ENCODE results near the gene CEBPE.
"Not testable (repeated sequence)": the region's sequence is repeated elsewhere in the genome, so short reads cannot be mapped to it uniquely, and the experiment has no call there.

Gene CEBPE

GRCh38 chr14:23121361-23121771 is 2.3 kb upstream of the CEBPE start:
- peak; percentile 79 for DNase-seq (ENCODE audit: low spot score)

DNA sequence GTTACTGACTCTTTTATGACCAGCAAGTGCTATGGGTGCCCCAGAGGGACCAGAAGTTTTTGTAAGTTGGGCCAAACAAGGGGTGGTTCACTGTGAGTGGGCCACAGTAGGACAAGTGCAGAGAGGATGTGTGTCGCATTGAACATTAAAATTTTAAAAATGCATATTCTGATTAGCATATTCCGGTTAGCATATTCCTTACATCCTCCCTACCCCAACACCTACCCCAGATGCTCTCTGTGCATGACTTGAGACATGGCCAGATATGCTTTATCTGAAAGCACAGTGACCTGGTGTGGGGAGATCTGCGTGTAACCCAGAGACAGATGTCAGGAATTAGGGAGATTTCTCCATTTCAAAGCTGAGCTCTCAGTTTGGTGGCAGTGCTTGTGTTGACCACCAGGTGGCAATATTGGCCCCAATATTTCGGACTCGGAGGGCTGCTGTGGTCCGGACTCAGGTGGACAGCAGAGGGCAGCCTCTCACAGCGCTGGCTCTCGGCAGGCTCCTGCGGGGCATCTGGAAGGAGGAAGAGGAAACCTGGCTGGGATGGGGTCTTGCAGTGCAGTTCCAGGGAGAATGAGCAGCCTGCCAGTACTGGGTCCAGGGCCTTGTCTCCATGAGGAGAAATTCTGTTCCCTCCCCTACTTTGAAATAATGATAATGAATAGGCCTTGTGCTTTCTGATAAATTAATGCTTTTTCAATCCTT is 1.6 kb upstream of the CEBPE start:
- peak; percentile 88 for DNase-seq (ENCODE audit: low spot score)

GRCh38 chr14:23119363-23120327 is 590 bp upstream of the CEBPE start:
- DNase-seq (ENCODE audit: low spot score) = no peak

DNA sequence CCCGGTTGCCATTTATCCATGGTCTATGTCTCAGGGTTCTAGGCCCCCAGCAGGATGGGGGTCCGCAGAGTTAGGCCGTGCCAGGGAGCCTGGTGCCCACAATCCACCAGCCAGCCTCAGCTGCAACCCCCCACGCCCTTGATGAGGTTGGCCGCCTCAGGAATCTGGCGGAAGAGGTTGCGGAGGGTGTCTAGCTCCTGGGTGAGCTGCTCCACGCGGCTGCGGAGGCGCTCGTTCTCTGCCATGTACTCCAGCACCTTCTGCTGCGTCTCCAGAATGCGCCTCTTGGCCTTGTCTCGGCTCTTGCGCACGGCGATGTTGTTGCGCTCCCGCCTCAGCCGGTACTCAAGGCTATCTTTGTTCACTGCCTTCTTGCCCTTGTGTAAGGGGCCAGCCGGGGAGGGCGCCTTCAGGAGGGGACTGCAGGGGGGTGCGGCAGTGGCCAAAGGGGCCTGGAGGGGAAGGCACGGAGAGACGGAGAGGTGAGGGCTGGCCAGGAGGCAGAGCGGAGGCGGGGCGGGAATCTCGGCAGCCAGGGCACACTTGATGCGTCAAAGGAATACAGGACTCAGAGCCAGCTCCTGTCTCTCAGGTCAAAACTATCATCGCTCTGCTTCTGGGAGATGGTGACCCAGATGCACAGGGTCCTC is 1.6 kb downstream of the CEBPE start:
- no peak for DNase-seq (ENCODE audit: low spot score)

DNA sequence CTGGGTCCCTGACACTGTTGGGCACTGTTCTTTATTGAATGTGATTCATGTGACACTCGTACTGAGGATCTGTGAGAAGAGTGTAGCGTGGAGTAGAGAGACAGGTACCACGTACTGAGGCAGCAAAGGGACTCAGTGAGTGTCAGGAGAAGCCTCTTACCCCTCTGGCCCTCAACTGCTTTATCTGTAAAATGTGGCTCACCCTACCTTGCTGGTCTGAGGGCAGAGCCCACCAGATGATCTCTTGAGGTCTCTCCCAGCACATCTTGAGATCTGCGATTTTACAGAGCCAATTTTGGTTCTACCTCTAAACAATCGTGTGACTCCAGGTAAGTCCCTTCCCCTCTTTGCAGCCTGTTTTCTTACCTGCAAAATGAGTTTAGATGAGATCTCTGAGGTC is 3.1 kb downstream of the CEBPE start:
- DNase-seq (ENCODE audit: low spot score) = peak; percentile 13

- peak; percentile 97 for DNase-seq (ENCODE audit: low spot score)
These were observed 3.9 kb downstream of the CEBPE start for GRCh38 chr14:23115039-23115731.

GRCh38 chr14:23114669-23115038 is 4.4 kb downstream of the CEBPE start:
- DNase-seq (ENCODE audit: low spot score) = no peak

DNA sequence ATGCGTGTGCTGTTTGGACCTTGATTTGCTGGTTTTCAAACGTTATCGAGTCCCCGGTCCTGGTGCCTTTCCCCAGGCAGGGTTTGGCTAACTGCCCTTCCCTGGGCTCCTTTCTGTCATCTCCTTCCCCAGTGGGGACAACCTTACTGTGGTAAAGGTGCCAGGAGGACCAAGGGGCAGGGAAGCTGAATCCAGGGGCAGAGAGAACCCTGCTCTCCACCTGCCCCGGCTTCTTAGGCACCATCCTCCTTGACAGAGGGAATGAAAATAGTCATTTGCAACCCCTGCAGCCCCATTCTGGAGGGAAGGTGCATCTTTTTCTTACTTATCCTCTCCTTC is 5.0 kb downstream of the CEBPE start:
- no peak for DNase-seq (ENCODE audit: low spot score)

DNA sequence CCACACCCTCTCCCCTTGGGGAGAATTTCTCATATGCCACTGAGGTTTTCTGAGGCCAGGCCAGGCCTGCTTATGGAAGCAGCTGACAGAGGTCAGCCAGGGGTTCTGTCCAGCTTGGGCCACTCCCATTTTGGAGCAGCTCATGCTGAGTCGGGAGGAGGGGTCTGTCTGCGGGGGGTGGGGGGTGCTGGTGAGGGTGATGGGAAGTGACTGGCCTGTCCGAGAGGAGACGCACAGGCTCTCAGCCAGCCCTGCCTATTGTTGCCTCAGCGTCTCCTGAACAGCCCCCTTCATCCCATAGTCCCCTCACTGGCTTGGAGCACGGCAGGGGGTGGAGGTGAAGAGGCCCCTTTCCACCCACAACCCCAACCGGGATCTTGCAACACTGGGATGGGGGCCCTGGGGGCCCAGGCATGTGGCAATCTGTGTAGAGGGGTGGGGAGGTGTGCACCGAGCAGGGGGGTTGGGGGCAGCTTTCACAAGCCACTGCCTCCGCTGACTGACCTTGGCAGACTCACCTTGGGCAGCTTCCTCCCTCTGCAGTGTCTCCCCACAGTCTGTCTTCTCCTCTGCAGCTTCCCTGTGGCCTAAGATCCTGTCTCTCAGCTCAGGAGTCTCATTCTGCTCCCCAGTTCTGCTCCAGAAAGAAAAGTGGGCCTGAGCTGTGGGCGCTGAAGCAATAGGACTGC is 5.5 kb downstream of the CEBPE start:
- DNase-seq (ENCODE audit: low spot score) = no peak

DNA sequence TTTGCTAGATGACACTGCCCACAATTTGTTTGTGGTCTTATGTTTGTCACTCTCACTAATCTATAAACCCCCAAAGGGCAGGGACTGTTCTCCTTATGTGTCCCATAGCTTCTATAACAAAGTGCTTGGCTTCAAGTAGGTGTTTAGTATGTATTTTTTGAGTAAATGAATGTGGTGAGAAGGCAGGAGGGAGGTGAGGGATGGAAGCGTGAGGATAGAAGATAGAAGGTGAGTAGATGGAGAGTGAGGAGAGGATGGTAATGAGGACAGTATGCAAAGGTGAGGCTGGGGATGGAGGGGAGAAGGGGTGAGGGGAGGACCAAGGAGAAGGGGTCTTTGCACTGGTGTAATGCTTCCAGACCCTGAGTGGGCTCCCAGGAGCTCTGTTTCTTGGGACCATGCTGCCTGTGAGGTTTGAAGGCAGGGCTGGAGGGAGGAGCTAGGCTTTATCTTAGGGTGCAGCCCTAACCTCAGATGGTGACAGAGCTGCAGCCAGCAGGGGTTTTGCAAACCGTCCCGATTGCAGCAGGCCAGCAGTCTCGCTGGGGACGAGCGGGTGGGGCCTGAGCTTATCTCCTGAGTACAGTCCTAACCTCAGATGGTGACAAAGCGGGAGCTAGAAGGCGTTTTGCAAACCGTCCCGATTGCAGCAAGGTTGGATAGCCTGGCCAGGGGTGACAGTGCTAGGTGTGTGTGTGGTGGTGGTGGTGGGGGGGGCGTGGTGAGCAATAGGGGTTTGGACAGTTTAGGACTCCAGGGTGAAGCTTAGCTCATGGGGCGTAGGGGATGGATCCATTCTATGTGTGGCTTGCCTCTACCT is 6.5 kb downstream of the CEBPE start:
- no peak for DNase-seq (ENCODE audit: low spot score)

DNA sequence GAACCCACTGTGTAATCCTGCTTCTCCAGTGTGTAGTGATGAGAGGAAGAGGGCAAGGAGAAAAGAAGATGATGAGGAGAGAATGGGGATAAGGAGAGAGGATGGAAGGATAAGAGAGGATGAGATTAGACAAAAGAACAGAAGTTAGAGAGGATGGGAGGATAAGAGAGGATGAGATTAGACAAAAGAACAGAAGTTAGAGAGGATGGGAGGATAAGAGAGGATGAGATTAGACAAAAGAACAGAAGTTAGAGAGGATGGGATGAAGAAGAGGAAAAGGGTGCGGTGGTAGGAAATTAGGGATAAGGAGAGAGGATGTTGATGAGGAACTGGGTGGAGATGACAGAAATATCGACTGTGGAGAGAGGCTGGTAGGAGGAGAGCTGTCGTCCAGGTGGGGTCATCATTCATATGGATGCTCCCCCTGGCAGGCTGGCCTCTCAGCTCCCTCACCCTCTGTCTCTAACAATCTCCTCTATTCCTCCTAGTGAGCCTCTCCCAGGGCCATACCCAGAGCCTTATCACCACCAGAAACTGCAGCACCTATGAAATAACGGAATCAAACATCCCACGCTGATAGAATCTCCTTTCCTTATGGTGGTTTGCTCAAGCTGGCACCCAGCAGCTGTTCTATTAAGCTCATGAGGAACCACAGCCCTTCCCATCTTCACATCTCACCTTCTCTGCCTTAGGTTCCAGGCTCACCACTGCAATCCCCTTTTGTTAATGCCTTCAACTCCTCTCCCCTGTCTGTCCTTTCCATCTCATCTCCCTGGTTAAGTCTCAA is 8.3 kb downstream of the CEBPE start:
- no peak for DNase-seq (ENCODE audit: low spot score)

GRCh38 chr14:23109769-23110168 is 9.3 kb downstream of the CEBPE start:
- DNase-seq (ENCODE audit: low spot score) = no peak

- not testable (repeated sequence) for DNase-seq (ENCODE audit: low spot score)
These were observed 10.9 kb downstream of the CEBPE start for GRCh38 chr14:23108169-23108568.

DNA sequence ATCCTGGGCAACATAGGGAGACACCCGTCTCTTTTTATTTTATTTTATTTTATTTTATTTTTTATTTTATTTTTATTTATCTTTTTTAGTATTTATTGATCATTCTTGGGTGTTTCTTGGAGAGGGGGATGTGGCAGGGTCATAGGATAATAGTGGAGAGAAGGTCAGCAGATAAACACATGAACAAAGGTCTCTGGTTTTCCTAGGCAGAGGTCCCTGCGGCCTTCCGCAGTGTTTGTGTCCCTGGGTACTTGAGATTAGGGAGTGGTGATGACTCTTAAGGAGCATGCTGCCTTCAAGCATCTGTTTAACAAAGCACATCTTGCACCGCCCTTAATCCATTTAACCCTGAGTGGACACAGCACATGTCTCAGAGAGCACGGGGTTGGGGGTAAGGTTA is 11.4 kb downstream of the CEBPE start:
- DNase-seq (ENCODE audit: low spot score) = not testable (repeated sequence)

GRCh38 chr14:23106747-23107045 is 12.4 kb downstream of the CEBPE start:
- DNase-seq (ENCODE audit: low spot score) = no peak

GRCh38 chr14:23105348-23105824 is 13.7 kb downstream of the CEBPE start:
- no peak for DNase-seq (ENCODE audit: low spot score)

- DNase-seq (ENCODE audit: low spot score) = no peak
These were observed 14.3 kb downstream of the CEBPE start, which contains the start of gene CIROP for GRCh38 chr14:23104591-23105347. CIROP (minus strand) TSS chr14:23104989; CDS start chr14:23104920, 69 bp downstream.

- no peak for DNase-seq (ENCODE audit: low spot score)
These were observed 14.9 kb downstream of the CEBPE start for GRCh38 chr14:23104070-23104590.

DNA sequence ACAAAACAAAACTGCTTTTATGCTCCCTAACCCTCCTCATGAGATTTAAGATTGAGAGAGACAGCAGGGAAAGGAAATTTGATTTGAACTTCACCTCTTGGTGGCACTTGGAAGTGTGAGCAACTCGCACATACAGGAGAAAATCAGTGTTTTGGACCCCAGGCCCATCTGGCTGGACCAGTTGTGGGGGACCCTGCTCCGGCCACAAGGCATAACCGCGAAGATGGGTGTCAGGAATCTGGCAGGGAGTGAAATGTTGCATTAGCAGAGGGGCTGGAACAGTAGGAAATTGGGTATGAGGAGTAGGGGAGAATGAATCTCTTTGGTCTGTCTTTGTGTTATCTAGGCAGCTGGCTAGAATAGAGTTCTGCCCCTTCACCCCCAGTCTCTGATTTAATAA is 15.5 kb downstream of the CEBPE start:
- no peak for DNase-seq (ENCODE audit: low spot score)
